Astrocyte (in vitro differentiated cells and primary cell): Measurements from ENCODE around the gene NTN3. TPM values are rescaled to one million over a fixed set of nuclear protein-coding genes. Genes with fewer than 3 reads are reported as not detected.
"Not testable (repeated sequence)": the region's sequence is repeated elsewhere in the genome, so short reads cannot be mapped to it uniquely, and the experiment has no call there.

Experiments used
- DNase-seq: peaks from one replicate; pipeline ENCODE4 v3.0.0-alpha.2; 2010; ENCODE audit warnings: low read depth
- FAIRE-seq: peaks from 2 replicates; lab custom pipeline; 2011; peaks lifted over from hg19 to GRCh38; lab: Jason Lieb, UNC
- H2AFZ ChIP-seq: 2 replicates; pipeline ENCODE4 v1.6.0; 2012; ENCODE audit warnings: low read depth, low read length, inconsistent platforms
- H3K27ac ChIP-seq: 2 replicates; pipeline ENCODE4 v1.5.1; 2011; ENCODE audit warnings: low read depth, low read length, inconsistent platforms
- H3K27me3 ChIP-seq: 2 replicates; pipeline ENCODE4 v1.6.0; 2011; ENCODE audit warnings: low read length, inconsistent platforms; ENCODE audit not compliant: insufficient read depth
- H3K36me3 ChIP-seq: 2 replicates; pipeline ENCODE4 v1.5.1; 2011; ENCODE audit warnings: low read length, inconsistent platforms; ENCODE audit not compliant: insufficient read depth
- H3K4me1 ChIP-seq: 2 replicates; pipeline ENCODE4 v1.5.1; 2011; ENCODE audit warnings: low read length, inconsistent platforms; ENCODE audit not compliant: insufficient read depth
- H3K4me2 ChIP-seq: 2 replicates; pipeline ENCODE4 v1.6.0; 2012; ENCODE audit warnings: low read length, inconsistent platforms
- H3K4me3 ChIP-seq: 2 replicates; pipeline ENCODE4 v1.5.1; 2011; ENCODE audit warnings: low read depth, mild to moderate bottlenecking, low read length, inconsistent platforms; ENCODE audit not compliant: insufficient read depth
- H3K79me2 ChIP-seq: 2 replicates; pipeline ENCODE4 v1.6.0; 2012; ENCODE audit warnings: mild to moderate bottlenecking, low read length, inconsistent platforms; ENCODE audit not compliant: insufficient read depth
- H3K9ac ChIP-seq: 2 replicates; pipeline ENCODE4 v1.6.0; 2012; ENCODE audit warnings: mild to moderate bottlenecking, low read length, inconsistent platforms
- H3K9me3 ChIP-seq: 2 replicates; pipeline ENCODE4 v1.5.1; 2012; ENCODE audit warnings: low read depth, mild to moderate bottlenecking, low read length, inconsistent platforms; ENCODE audit not compliant: insufficient read depth
- H4K20me1 ChIP-seq: 2 replicates; pipeline ENCODE4 v1.6.0; 2012; ENCODE audit warnings: low read length, inconsistent platforms; ENCODE audit not compliant: insufficient read depth
- H3K27ac Mint-ChIP-seq: one replicate; pipeline ENCODE4 v1.8.0; 2021; ENCODE audit warnings: mild to moderate bottlenecking, mixed read lengths; ENCODE audit not compliant: unreplicated experiment
- H3K27me3 Mint-ChIP-seq: one replicate; pipeline ENCODE4 v1.8.0; 2021; ENCODE audit warnings: low read depth, mixed read lengths; ENCODE audit not compliant: unreplicated experiment
- H3K36me3 Mint-ChIP-seq: one replicate; pipeline ENCODE4 v1.8.0; 2021; ENCODE audit warnings: low read depth, mixed read lengths; ENCODE audit not compliant: unreplicated experiment
- H3K4me1 Mint-ChIP-seq: one replicate; pipeline ENCODE4 v1.8.0; 2021; ENCODE audit warnings: low read depth, mixed read lengths; ENCODE audit not compliant: unreplicated experiment
- H3K4me3 Mint-ChIP-seq: one replicate; pipeline ENCODE4 v1.8.0; 2021; ENCODE audit warnings: mild to moderate bottlenecking, moderate library complexity, mixed read lengths; ENCODE audit not compliant: unreplicated experiment
- H3K9me3 Mint-ChIP-seq: one replicate; pipeline ENCODE4 v1.8.0; 2021; ENCODE audit warnings: mild to moderate bottlenecking, mixed read lengths; ENCODE audit not compliant: unreplicated experiment
- CTCF ChIP-seq: IDR thresholded peaks from 2 replicates; pipeline ENCODE4 v1.5.1; 2011; ENCODE audit warnings: low read depth, mild to moderate bottlenecking, inconsistent platforms, low read length, moderate library complexity; ENCODE audit not compliant: insufficient read depth
- EZH2 ChIP-seq: IDR thresholded peaks from 2 replicates; pipeline ENCODE4 v1.6.1; 2012; ENCODE audit warnings: mild to moderate bottlenecking, low read length, inconsistent platforms; ENCODE audit not compliant: insufficient read depth
- total RNA-seq: library from RNA; stranded (reverse); gene quantifications from 2 replicates; pipeline ENCODE4 v1.2.1, GENCODE V29; 2021

NTN3 gene
- total RNA-seq, 1 donor from 2014 or later, result 1.1 TPM

- Histone ChIP-seq H3K9ac (no peak overlapping the region), H3K27me3 (no peaks in the 10 kb centered on the region), H3K4me2 (no peak overlapping the region), H3K36me3 (peaks cover 9% of the 10 kb centered on the region), H3K27ac (no peak overlapping the region), H3K4me3 (no peak overlapping the region), H4K20me1 (peaks cover 6% of the 10 kb centered on the region), H2AFZ (no peak overlapping the region), H3K79me2 (peaks cover 6% of the 10 kb centered on the region), H3K4me1 (no peaks in the 10 kb centered on the region), H3K9me3 (no peaks in the 10 kb centered on the region)
- TF ChIP-seq CTCF, result no peak
- no peak for TF ChIP-seq EZH2
- H3K9me3 Mint-ChIP-seq, result no peaks in the 10 kb centered on the region
- DNase-seq (no peak), FAIRE-seq (no peak)
- H3K36me3 Mint-ChIP-seq, result peaks cover 19% of the 10 kb centered on the region
- no peaks in the 10 kb centered on the region for H3K4me1 Mint-ChIP-seq
- H3K27ac Mint-ChIP-seq, result no peak overlapping the region
- H3K4me3 Mint-ChIP-seq, result no peak overlapping the region
- H3K27me3 Mint-ChIP-seq, result no peaks in the 10 kb centered on the region
Measured at GRCh38 chr16:2439598-2439997, 31.5 kb upstream of the NTN3 start.

- DNase-seq, H3K4me3 Mint-ChIP-seq, H3K27me3 Mint-ChIP-seq, H3K9ac ChIP-seq, H3K27me3 ChIP-seq, H2AFZ ChIP-seq, FAIRE-seq, H4K20me1 ChIP-seq, H3K4me2 ChIP-seq, H3K4me1 ChIP-seq, H3K9me3 ChIP-seq, H3K4me3 ChIP-seq, H3K27ac ChIP-seq, H3K4me1 Mint-ChIP-seq, H3K79me2 ChIP-seq, H3K27ac Mint-ChIP-seq, H3K9me3 Mint-ChIP-seq: not testable (repeated sequence)
- H3K36me3 Mint-ChIP-seq, result peaks cover 17% of the 10 kb centered on the region
- peaks cover 16% of the 10 kb centered on the region for H3K36me3 ChIP-seq
Measured at GRCh38 chr16:2441143-2441804, 29.8 kb upstream of the NTN3 start.

- no peak for TF ChIP-seq EZH2
- TF ChIP-seq CTCF, result no peak
- H3K27me3 ChIP-seq, result no peaks in the 10 kb centered on the region
- peaks cover 4% of the 10 kb centered on the region for H3K4me1 ChIP-seq
- FAIRE-seq (no peak), DNase-seq (no peak)
- no peaks in the 10 kb centered on the region for H3K9me3 Mint-ChIP-seq
- H3K79me2 ChIP-seq, result no peaks in the 10 kb centered on the region
- no peak overlapping the region for H2AFZ ChIP-seq
- H3K27ac Mint-ChIP-seq, result no peak overlapping the region
- no peak overlapping the region for H3K4me3 ChIP-seq
- H3K27ac ChIP-seq, result no peak overlapping the region
- no peak overlapping the region for H3K4me3 Mint-ChIP-seq
- peaks cover 11% of the 10 kb centered on the region for H4K20me1 ChIP-seq
- peaks cover 22% of the 10 kb centered on the region for H3K36me3 ChIP-seq
- H3K9me3 ChIP-seq, result no peaks in the 10 kb centered on the region
- H3K27me3 Mint-ChIP-seq, result no peaks in the 10 kb centered on the region
- H3K4me2 ChIP-seq, result no peak overlapping the region
- no peaks in the 10 kb centered on the region for H3K4me1 Mint-ChIP-seq
- H3K36me3 Mint-ChIP-seq, result peaks cover 11% of the 10 kb centered on the region
- no peak overlapping the region for H3K9ac ChIP-seq
Measured at GRCh38 chr16:2443555-2443954, 27.5 kb upstream of the NTN3 start.
